Neutrophil (primary cell): ENCODE results near the gene PALLD.

Source experiments
- H3K27ac ChIP-seq: fragments of 200-600 bp; sonication (generic); 2 replicates; pipeline ENCODE4 v1.5.1; 2016; ENCODE audit warnings: mild to moderate bottlenecking, moderate library complexity
- H3K27me3 ChIP-seq: fragments of 200-600 bp; sonication (generic); 2 replicates; pipeline ENCODE4 v1.6.0; 2016; ENCODE audit warnings: mild to moderate bottlenecking
- H3K36me3 ChIP-seq: fragments of 200-600 bp; sonication (generic); 2 replicates; pipeline ENCODE4 v1.5.1; 2017
- H3K4me1 ChIP-seq, 2 experiments: fragments of 200-600 bp in 1 of 2; sonication (generic) in 1 of 2; 1 replicate in 1 of 2; 2 replicates in 1 of 2; pipeline versions ENCODE4 v1.5.1 to v1.6.1; 2013 to 2016; ENCODE audit warnings: low read depth in 1 of 2, low read length in 1 of 2, mild to moderate bottlenecking in 1 of 2, moderate library complexity in 1 of 2; ENCODE audit not compliant: control insufficient read depth in 1 of 2, insufficient read depth in 1 of 2
- H3K4me3 ChIP-seq, 2 experiments: fragments of 200-600 bp in 1 of 2; sonication (generic) in 1 of 2; 1 replicate in 1 of 2; 2 replicates in 1 of 2; pipeline ENCODE4 v1.5.1; 2013 to 2016; ENCODE audit warnings: low read depth in 1 of 2, low read length in 1 of 2, mild to moderate bottlenecking in 1 of 2, moderate library complexity in 1 of 2
- H3K9me3 ChIP-seq: fragments of 200-600 bp; sonication (generic); 2 replicates; pipeline ENCODE4 v1.5.1; 2016
- TF ChIP-seq, protein P1 (sequence below): fragments of 200-600 bp; sonication (generic); IDR thresholded peaks from 2 replicates; pipeline ENCODE4 v1.5.1; 2016; ENCODE audit warnings: antibody characterized with exemption

Gene PALLD

DNA sequence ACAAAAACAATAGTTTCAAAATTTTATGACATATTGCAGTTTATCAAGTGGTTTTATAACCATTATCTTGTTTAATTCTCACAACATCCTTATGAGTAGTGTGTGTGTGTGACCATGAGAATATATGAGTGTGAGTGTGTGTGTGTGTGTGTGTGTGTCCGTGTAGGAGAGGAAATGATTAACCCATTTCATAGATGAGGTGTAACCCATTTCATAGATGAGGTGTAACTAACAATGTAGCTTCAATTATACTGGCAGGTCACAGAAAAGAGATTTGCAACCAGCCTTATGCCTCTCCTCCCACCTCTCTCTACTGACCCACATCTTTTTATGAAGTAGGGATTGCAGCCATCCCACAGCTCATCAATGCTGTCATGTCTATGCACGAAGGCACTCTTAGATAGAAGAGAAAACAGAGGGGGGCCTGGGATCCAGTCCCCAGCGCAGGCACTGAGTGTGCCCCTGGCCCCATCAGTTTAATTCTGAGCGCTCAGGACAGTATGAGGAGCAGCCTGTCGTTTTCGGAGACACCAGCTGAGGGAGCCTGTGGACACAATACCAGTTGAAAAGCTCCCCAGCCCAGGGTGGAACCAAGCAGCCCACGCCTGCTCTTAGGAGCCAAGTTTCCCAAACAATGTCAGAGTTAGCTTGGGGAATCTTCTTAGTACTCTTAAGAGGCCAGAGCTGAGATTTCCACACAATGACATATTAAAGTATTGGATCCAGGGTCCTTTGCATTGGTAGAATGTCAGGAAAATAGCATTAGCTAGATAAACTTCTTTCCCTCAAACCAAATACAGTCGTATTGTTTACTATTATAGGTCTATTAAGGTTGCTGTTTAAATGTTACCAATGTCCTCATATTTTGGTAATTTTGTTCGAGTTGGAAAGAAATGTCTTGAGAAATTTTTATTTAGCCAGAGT is 88.6 kb downstream of the PALLD start:
- H3K4me1 ChIP-seq = no peaks in the 10 kb centered on the region
- no peak overlapping the region for H3K27ac ChIP-seq
- no peaks in the 10 kb centered on the region for H3K36me3 ChIP-seq
- H3K4me3 ChIP-seq = no peak overlapping the region
- peaks cover 6% of the 10 kb centered on the region for H3K27me3 ChIP-seq
- H3K9me3 ChIP-seq = no peaks in the 10 kb centered on the region
- TF ChIP-seq, protein P1, sequence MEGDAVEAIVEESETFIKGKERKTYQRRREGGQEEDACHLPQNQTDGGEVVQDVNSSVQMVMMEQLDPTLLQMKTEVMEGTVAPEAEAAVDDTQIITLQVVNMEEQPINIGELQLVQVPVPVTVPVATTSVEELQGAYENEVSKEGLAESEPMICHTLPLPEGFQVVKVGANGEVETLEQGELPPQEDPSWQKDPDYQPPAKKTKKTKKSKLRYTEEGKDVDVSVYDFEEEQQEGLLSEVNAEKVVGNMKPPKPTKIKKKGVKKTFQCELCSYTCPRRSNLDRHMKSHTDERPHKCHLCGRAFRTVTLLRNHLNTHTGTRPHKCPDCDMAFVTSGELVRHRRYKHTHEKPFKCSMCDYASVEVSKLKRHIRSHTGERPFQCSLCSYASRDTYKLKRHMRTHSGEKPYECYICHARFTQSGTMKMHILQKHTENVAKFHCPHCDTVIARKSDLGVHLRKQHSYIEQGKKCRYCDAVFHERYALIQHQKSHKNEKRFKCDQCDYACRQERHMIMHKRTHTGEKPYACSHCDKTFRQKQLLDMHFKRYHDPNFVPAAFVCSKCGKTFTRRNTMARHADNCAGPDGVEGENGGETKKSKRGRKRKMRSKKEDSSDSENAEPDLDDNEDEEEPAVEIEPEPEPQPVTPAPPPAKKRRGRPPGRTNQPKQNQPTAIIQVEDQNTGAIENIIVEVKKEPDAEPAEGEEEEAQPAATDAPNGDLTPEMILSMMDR = no peak

DNA sequence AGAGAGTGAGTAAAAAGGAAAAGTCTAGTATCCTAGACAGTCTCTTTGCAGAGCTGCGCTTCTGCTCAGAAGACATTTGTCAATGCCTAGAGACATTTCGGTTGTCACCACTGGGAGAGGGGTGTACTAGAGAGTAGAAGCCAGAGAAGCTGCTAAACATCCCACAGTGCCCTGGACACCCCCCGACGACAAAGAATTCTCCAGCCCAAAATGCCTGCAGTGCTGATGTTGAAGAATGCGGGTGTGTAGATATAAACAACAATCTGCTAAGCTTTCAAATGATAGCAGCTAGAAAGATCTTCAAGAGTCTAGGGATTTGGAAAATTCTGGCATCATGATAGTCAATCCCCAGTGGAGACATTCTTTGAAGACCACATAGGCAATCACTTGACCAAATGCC is 90.1 kb downstream of the PALLD start:
- TF ChIP-seq, protein P1 = no peak
- H3K27ac ChIP-seq = no peak overlapping the region
- H3K27me3 ChIP-seq = peaks cover 6% of the 10 kb centered on the region
- H3K4me1 ChIP-seq = no peaks in the 10 kb centered on the region
- no peaks in the 10 kb centered on the region for H3K36me3 ChIP-seq
- no peaks in the 10 kb centered on the region for H3K9me3 ChIP-seq
- no peak overlapping the region for H3K4me3 ChIP-seq

DNA sequence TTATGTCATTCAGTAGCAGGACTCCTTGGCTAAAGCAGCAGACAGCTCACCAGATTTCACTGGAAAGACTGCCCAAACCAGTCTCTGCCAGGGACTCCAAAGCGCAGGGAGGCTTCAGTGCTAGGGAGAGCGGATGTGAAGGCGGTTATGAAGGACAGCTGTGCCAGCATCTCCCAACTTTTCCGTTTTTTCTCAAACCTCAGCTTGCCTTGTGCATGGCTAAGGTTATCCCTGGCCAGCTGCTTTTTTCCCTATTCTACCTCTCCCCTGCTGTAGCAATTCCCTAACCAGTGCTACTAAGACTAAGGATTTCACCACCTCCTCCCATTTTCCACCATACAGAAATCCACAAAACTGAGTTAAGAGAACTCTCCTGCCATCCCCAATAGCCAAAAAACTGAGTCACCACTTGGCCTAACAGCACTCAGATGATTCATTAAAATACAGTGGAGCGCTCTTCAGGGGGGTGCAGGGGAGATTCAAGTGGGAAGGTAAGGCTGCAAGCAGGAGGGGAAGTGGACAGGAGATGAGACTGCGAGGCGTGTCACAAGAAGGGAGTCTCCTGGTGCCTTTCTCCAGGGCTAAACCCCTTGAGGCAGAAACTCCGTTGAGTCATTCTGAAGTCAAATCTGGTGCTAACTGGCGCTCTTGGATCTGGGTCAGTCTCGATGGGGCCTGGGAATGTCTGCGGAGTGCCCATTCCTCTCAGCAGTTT is 90.7 kb downstream of the PALLD start:
- Histone ChIP-seq H3K9me3 (no peaks in the 10 kb centered on the region), H3K36me3 (no peaks in the 10 kb centered on the region), H3K27me3 (peaks cover 6% of the 10 kb centered on the region), H3K4me1 (no peaks in the 10 kb centered on the region), H3K4me3 (no peak overlapping the region), H3K27ac (no peak overlapping the region)
- TF ChIP-seq, protein P1 = no peak

DNA sequence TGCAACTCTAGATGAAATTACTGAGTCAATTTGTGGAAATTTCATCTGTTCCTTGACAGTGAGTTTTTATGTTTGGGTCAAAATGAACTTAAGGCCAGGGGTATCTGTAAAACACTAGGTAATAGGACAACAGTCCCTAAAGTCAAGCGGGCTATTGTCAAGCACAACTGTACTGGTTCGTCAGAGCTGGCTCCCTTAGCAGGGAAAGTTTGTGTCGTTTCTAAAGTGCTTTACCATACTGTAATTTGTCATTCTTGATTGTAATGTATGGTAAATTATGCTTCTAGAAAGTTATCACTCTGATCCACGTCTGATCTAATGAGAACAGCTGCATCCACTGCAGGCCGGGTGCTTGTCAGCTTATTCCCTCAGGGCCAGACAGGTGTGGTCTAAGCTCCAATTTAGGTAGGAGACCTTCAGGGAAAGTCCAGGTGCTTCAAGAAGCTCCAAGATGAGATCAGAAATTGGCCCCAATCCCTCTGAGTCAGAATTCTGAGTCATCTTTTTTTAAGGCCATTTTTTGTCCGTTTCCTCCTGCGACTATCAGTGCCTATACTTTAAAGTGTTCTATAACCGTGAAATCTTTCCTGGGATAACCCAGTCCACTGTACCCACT is 92.2 kb downstream of the PALLD start:
- TF ChIP-seq, protein P1 = no peak
- Histone ChIP-seq H3K9me3 (no peaks in the 10 kb centered on the region), H3K4me3 (no peak overlapping the region), H3K4me1 (no peaks in the 10 kb centered on the region), H3K27ac (no peak overlapping the region), H3K27me3 (peaks cover 6% of the 10 kb centered on the region), H3K36me3 (no peaks in the 10 kb centered on the region)

DNA sequence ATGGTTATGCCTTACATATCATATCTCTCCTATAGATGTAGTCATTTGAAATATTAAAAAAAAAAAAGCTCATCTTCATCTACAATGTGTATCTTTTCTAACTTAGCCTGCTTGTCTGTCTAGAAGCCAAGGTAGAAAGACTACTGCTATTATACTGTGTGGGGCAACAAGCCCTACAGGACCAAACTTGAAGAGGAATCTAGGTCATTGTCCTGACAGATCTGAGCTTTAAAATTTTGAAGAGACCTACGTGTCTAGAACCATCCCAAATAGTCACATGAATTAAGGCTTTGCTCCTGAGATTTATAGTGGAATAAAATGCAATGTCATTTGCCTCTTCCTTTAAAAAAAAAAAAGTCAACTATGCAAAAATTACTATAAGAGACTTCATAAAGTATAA is 95.8 kb downstream of the PALLD start:
- Histone ChIP-seq H3K36me3 (no peaks in the 10 kb centered on the region), H3K9me3 (no peaks in the 10 kb centered on the region), H3K27me3 (no peaks in the 10 kb centered on the region), H3K4me1 (no peaks in the 10 kb centered on the region), H3K27ac (no peak overlapping the region), H3K4me3 (no peak overlapping the region)
- TF ChIP-seq, protein P1 = no peak
